NT2/D1 (cell line): Measurements from ENCODE around the gene DCBLD2.

Experiments
- DNase-seq: peaks from one replicate; pipeline ENCODE4 v3.0.0-alpha.2; 2011; ENCODE audit warnings: low read depth, low spot score
- H3K27me3 ChIP-seq: 2 replicates; pipeline ENCODE4 v1.6.0; 2011; ENCODE audit warnings: mild to moderate bottlenecking; ENCODE audit not compliant: insufficient read length, insufficient read depth
- H3K36me3 ChIP-seq: 2 replicates; pipeline ENCODE4 v1.6.1; 2011; ENCODE audit warnings: mild to moderate bottlenecking, low read length, mixed read lengths; ENCODE audit not compliant: insufficient read depth, insufficient read length
- H3K4me1 ChIP-seq: 2 replicates; pipeline ENCODE4 v1.5.1; 2011; ENCODE audit not compliant: insufficient read depth, insufficient read length
- H3K4me3 ChIP-seq: 2 replicates; pipeline ENCODE4 v1.5.1; 2011; ENCODE audit warnings: low read depth; ENCODE audit not compliant: insufficient read length
- H3K9ac ChIP-seq: 2 replicates; pipeline ENCODE4 v1.6.0; 2011; ENCODE audit warnings: low read depth; ENCODE audit not compliant: insufficient read length
- H3K9me3 ChIP-seq: 2 replicates; pipeline ENCODE4 v1.5.1; 2011; ENCODE audit warnings: mild to moderate bottlenecking, low read length; ENCODE audit not compliant: insufficient read depth
- SUZ12 ChIP-seq: IDR thresholded peaks from 2 replicates; pipeline ENCODE4 v1.6.1; 2011; ENCODE audit not compliant: insufficient read length, insufficient read depth; ENCODE audit errors: extremely low read depth
- YY1 ChIP-seq: IDR thresholded peaks from 2 replicates; pipeline ENCODE4 v1.6.1; 2011; ENCODE audit not compliant: insufficient read length, insufficient read depth
- ZNF274 ChIP-seq: IDR thresholded peaks from 2 replicates; pipeline ENCODE4 v1.6.1; 2011; ENCODE audit warnings: mild to moderate bottlenecking, low read depth, low read length

Gene DCBLD2

GRCh38 chr3:98809557-98809956, 91.9 kb downstream of the DCBLD2 start:
- TF ChIP-seq ZNF274 (no peak), YY1 (no peak), SUZ12 (no peak)
- Histone ChIP-seq H3K4me3 (no peak overlapping the region), H3K9me3 (no peaks in the 10 kb centered on the region), H3K27me3 (no peaks in the 10 kb centered on the region), H3K4me1 (no peaks in the 10 kb centered on the region), H3K36me3 (peaks cover 85% of the 10 kb centered on the region), H3K9ac (no peak overlapping the region)
- DNase-seq = no peak

GRCh38 chr3:98808071-98808470, 93.4 kb downstream of the DCBLD2 start:
- Histone ChIP-seq H3K4me1 (no peaks in the 10 kb centered on the region), H3K36me3 (peaks cover 73% of the 10 kb centered on the region)
- no peak for DNase-seq

GRCh38 chr3:98807561-98807960, 93.9 kb downstream of the DCBLD2 start:
- Histone ChIP-seq H3K27me3 (no peaks in the 10 kb centered on the region), H3K4me3 (no peak overlapping the region), H3K4me1 (no peaks in the 10 kb centered on the region), H3K36me3 (peaks cover 73% of the 10 kb centered on the region), H3K9ac (no peak overlapping the region), H3K9me3 (no peaks in the 10 kb centered on the region)
- TF ChIP-seq YY1 (no peak), SUZ12 (no peak), ZNF274 (no peak)
- no peak for DNase-seq

More at GRCh38 chr3:98808071-98808470, 93.4 kb downstream of the DCBLD2 start:
- no peak overlapping the region for H3K4me3 ChIP-seq
- H3K27me3 ChIP-seq = no peaks in the 10 kb centered on the region
- TF ChIP-seq YY1 (no peak), ZNF274 (no peak), SUZ12 (no peak)
- no peak overlapping the region for H3K9ac ChIP-seq
- H3K9me3 ChIP-seq = no peaks in the 10 kb centered on the region

- no peak for DNase-seq
- Histone ChIP-seq H3K9me3 (no peaks in the 10 kb centered on the region), H3K4me3 (no peak overlapping the region), H3K9ac (no peak overlapping the region), H3K36me3 (peaks cover 69% of the 10 kb centered on the region), H3K4me1 (no peaks in the 10 kb centered on the region), H3K27me3 (no peaks in the 10 kb centered on the region)
- TF ChIP-seq YY1 = no peak
- no peak for TF ChIP-seq ZNF274
- TF ChIP-seq SUZ12 = no peak
Measured at GRCh38 chr3:98807011-98807410, 94.5 kb downstream of the DCBLD2 start.

- TF ChIP-seq SUZ12 (no peak), ZNF274 (no peak), YY1 (no peak)
- Histone ChIP-seq H3K36me3 (peaks cover 65% of the 10 kb centered on the region), H3K4me1 (no peaks in the 10 kb centered on the region), H3K27me3 (no peaks in the 10 kb centered on the region), H3K9me3 (no peaks in the 10 kb centered on the region), H3K9ac (no peak overlapping the region), H3K4me3 (no peak overlapping the region)
- DNase-seq = no peak
Measured at GRCh38 chr3:98806521-98806920, 95.0 kb downstream of the DCBLD2 start.

- no peak for TF ChIP-seq SUZ12
- no peak for TF ChIP-seq YY1
- no peak for TF ChIP-seq ZNF274
- no peak overlapping the region for H3K9ac ChIP-seq
- peaks cover 65% of the 10 kb centered on the region for H3K36me3 ChIP-seq
- H3K4me3 ChIP-seq = no peak overlapping the region
- no peaks in the 10 kb centered on the region for H3K9me3 ChIP-seq
- H3K4me1 ChIP-seq = no peaks in the 10 kb centered on the region
- no peak for DNase-seq
- no peaks in the 10 kb centered on the region for H3K27me3 ChIP-seq
Measured at GRCh38 chr3:98805571-98805970, 95.9 kb downstream of the DCBLD2 start.

- peaks cover 50% of the 10 kb centered on the region for H3K36me3 ChIP-seq
- DNase-seq = no peak
- no peak overlapping the region for H3K4me3 ChIP-seq
- H3K4me1 ChIP-seq = no peaks in the 10 kb centered on the region
- TF ChIP-seq ZNF274 (no peak), SUZ12 (no peak), YY1 (no peak)
- H3K9ac ChIP-seq = no peak overlapping the region
- H3K9me3 ChIP-seq = no peaks in the 10 kb centered on the region
- no peaks in the 10 kb centered on the region for H3K27me3 ChIP-seq
Measured at GRCh38 chr3:98801043-98801747, 100.3 kb downstream of the DCBLD2 start.
